Muscle of arm (tissue), 12 donors: ENCODE data around the gene KRTAP5-10. TPM values are rescaled to one million over a fixed set of nuclear protein-coding genes. Genes with fewer than 3 reads are reported as not detected.
"Not testable (repeated sequence)": the region's sequence is repeated elsewhere in the genome, so short reads cannot be mapped to it uniquely, and the experiment has no call there.

Experiments
- DNase-seq: peaks from one replicate; pipeline ENCODE4 v3.0.0-alpha.2; 2013
- polyA plus RNA-seq, 12 donors: library from polyadenylated mRNA; unstranded; fragments of 120-200 nt; gene quantifications; one replicate each; pipeline ENCODE4 v1.2.1, GENCODE V29; 2013; ENCODE audit not compliant: insufficient read length in 12 of 12

The KRTAP5-10 gene
- polyA plus RNA-seq, 12 donors: not detected

GRCh38 chr11:71607520-71608216 is 42.3 kb downstream of the KRTAP5-10 start:
- not testable (repeated sequence) for DNase-seq

GRCh38 chr11:71608272-71608671 is 42.9 kb downstream of the KRTAP5-10 start:
- DNase-seq: not testable (repeated sequence)

GRCh38 chr11:71611218-71611910 is 46.0 kb downstream of the KRTAP5-10 start:
- not testable (repeated sequence) for DNase-seq

GRCh38 chr11:71613931-71614330 is 48.6 kb downstream of the KRTAP5-10 start:
- DNase-seq: not testable (repeated sequence)

- DNase-seq: not testable (repeated sequence)
Observed at GRCh38 chr11:71614366-71614917, 49.1 kb downstream of the KRTAP5-10 start.

GRCh38 chr11:71615003-71615402 is 49.6 kb downstream of the KRTAP5-10 start:
- DNase-seq: not testable (repeated sequence)

Other genes starting within 250 kb of the KRTAP5-10 start
- 10 to 100 TPM in 9 of 12 donors, 1 to 10 TPM in 2, not detected in 1; 9.5 to 36.8 (median 12.8) TPM for gene DHCR7, start 117.2 kb upstream of the KRTAP5-10 start, polyA plus RNA-seq
- 10 to 100 TPM in 11 of 12 donors, not detected in 1; 16.0 to 63.6 (median 23.0) TPM for gene NADSYN1, start 112.4 kb upstream of the KRTAP5-10 start, polyA plus RNA-seq
- under 1 TPM in 3 of 12 donors, not detected in 9; 0.12 to 0.19 (median 0.19) TPM for gene KRTAP5-7, start 38.3 kb upstream of the KRTAP5-10 start, polyA plus RNA-seq
- under 1 TPM in 1 of 12 donors, not detected in 11; 0.16 TPM for gene KRTAP5-8, start 27.5 kb upstream of the KRTAP5-10 start, polyA plus RNA-seq
- gene KRTAP5-9, start 17.1 kb upstream of the KRTAP5-10 start, polyA plus RNA-seq: under 1 TPM in 3 of 12 donors, not detected in 9; 0.19 to 0.34 (median 0.19) TPM
- gene KRTAP5-11, start 17.3 kb downstream of the KRTAP5-10 start, polyA plus RNA-seq: not detected